DOHH2 (cell line): ENCODE results near the gene STARD3.

ENCODE experiments used
- CTCF ChIP-seq: fragments of 200-600 bp; sonication (generic); IDR thresholded peaks from one replicate; pipeline ENCODE4 v1.5.1; 2014; ENCODE audit warnings: antibody characterized with exemption, mild to moderate bottlenecking, low read depth, low read length; ENCODE audit not compliant: poor library complexity, severe bottlenecking
- EZH2phosphoT487 ChIP-seq: fragments of 200-600 bp; sonication (generic); IDR thresholded peaks from 2 replicates; pipeline ENCODE4 v1.6.1; 2017; ENCODE audit warnings: borderline replicate concordance, mild to moderate bottlenecking, antibody characterized with exemption, low read length, moderate library complexity, mixed read lengths

GRCh38 chr17:39612935-39613464 is 23.9 kb upstream of the STARD3 start:
- no peak for TF ChIP-seq EZH2phosphoT487
- no peak for TF ChIP-seq CTCF
